ENCODE results near the gene RAD51B.
A peak's percentile ranks its signal among the peaks of the same experiment; 100 is the strongest.

- TF ChIP-seq POLR2A (IDR thresholded peaks at IDR 0.05): no peak
- TF ChIP-seq, protein P1, sequence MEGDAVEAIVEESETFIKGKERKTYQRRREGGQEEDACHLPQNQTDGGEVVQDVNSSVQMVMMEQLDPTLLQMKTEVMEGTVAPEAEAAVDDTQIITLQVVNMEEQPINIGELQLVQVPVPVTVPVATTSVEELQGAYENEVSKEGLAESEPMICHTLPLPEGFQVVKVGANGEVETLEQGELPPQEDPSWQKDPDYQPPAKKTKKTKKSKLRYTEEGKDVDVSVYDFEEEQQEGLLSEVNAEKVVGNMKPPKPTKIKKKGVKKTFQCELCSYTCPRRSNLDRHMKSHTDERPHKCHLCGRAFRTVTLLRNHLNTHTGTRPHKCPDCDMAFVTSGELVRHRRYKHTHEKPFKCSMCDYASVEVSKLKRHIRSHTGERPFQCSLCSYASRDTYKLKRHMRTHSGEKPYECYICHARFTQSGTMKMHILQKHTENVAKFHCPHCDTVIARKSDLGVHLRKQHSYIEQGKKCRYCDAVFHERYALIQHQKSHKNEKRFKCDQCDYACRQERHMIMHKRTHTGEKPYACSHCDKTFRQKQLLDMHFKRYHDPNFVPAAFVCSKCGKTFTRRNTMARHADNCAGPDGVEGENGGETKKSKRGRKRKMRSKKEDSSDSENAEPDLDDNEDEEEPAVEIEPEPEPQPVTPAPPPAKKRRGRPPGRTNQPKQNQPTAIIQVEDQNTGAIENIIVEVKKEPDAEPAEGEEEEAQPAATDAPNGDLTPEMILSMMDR (IDR thresholded peaks at IDR 0.05): no peak
- TF ChIP-seq POLR2AphosphoS5 (IDR thresholded peaks at IDR 0.05): peak; percentile 2 to 54 (median 35)
- TF ChIP-seq EP300 (IDR thresholded peaks at IDR 0.05): peak in 1 of 4 donors; percentile 63
Observed at GRCh38 chr14:68124979-68125731, 305.6 kb downstream of the RAD51B start.
